Liver (tissue), 3 donors: Measurements from ENCODE around the gene GPR132.

Experiments used
- HNF4G ChIP-seq: IDR thresholded peaks from 2 replicates; pipeline ENCODE4 v1.6.1; 2016; ENCODE audit warnings: antibody characterized with exemption
- TAF1 ChIP-seq: conservative IDR thresholded peaks from 2 replicates; pipeline ENCODE4 v1.6.1; 2016; ENCODE audit warnings: antibody characterized with exemption, mild to moderate bottlenecking
- TF ChIP-seq, protein P1 (sequence below): fragments of 150-350 bp; IDR thresholded peaks from 2 replicates; pipeline ENCODE4 v1.5.1; 2017; ENCODE audit warnings: improper control_type of control experiment, low read depth, low read length; ENCODE audit not compliant: missing input control
- TF ChIP-seq, protein P2 (sequence below): IDR thresholded peaks from 2 replicates; pipeline ENCODE4 v1.6.1; 2016; ENCODE audit warnings: antibody characterized with exemption
- TF ChIP-seq, protein P3 (sequence below): IDR thresholded peaks from 2 replicates; pipeline ENCODE4 v1.6.1; 2016; ENCODE audit warnings: antibody characterized with exemption
- donor health status: healthy.
- donor health status: healthy.

DNA sequence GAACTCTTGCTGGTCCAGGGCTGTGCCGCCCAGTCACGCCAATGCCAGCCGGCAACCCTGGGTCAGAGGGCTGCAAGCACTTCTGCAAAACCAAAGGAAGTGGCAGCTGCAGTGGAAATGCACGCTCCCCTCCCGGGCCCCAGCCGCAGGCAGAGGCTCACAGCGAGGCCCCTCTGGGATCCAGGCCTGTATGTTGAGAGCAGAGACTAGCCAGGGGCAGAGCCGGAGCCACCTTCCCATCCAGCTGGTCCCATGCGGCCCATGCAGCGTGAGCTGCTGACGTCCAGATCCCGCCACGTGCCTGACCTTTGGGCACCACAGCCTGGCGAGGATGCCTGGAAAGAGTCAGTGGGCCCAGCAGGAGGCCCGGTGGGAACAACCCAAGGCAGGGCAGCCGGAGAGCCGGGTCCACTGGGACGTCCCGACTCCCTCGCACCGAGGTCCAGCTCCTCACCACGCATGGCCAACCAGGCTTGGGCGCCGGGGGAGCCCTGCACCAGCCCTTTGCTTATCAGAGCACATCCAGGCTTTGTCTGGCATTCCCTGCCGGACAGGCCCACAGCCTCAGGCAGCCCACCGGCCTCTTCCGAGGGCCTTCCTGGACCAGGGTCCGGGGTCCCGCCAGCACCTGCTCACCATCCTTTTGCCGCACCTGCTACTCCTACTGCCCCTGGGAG is 4.3 kb downstream of the GPR132 start:
- TF ChIP-seq, protein P1, sequence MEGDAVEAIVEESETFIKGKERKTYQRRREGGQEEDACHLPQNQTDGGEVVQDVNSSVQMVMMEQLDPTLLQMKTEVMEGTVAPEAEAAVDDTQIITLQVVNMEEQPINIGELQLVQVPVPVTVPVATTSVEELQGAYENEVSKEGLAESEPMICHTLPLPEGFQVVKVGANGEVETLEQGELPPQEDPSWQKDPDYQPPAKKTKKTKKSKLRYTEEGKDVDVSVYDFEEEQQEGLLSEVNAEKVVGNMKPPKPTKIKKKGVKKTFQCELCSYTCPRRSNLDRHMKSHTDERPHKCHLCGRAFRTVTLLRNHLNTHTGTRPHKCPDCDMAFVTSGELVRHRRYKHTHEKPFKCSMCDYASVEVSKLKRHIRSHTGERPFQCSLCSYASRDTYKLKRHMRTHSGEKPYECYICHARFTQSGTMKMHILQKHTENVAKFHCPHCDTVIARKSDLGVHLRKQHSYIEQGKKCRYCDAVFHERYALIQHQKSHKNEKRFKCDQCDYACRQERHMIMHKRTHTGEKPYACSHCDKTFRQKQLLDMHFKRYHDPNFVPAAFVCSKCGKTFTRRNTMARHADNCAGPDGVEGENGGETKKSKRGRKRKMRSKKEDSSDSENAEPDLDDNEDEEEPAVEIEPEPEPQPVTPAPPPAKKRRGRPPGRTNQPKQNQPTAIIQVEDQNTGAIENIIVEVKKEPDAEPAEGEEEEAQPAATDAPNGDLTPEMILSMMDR: no peak
- TF ChIP-seq, protein P2, sequence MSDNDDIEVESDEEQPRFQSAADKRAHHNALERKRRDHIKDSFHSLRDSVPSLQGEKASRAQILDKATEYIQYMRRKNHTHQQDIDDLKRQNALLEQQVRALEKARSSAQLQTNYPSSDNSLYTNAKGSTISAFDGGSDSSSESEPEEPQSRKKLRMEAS: no peak
- TF ChIP-seq HNF4G (no peak), TAF1 (no peak)
- TF ChIP-seq, protein P3, sequence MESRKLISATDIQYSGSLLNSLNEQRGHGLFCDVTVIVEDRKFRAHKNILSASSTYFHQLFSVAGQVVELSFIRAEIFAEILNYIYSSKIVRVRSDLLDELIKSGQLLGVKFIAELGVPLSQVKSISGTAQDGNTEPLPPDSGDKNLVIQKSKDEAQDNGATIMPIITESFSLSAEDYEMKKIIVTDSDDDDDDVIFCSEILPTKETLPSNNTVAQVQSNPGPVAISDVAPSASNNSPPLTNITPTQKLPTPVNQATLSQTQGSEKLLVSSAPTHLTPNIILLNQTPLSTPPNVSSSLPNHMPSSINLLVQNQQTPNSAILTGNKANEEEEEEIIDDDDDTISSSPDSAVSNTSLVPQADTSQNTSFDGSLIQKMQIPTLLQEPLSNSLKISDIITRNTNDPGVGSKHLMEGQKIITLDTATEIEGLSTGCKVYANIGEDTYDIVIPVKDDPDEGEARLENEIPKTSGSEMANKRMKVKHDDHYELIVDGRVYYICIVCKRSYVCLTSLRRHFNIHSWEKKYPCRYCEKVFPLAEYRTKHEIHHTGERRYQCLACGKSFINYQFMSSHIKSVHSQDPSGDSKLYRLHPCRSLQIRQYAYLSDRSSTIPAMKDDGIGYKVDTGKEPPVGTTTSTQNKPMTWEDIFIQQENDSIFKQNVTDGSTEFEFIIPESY: no peak
